WTC11 (cell line): ENCODE results near the gene ANAPC13. TPM values are rescaled to one million over a fixed set of nuclear protein-coding genes. Genes with fewer than 3 reads are reported as not detected.

Source experiments
- ATAC-seq: fragments of 200-7000 bp; cut with Tn5 transposase; 2 replicates; pipeline ENCODE4 v1.10.0; 2021; ENCODE audit warnings: mild to moderate bottlenecking, moderate library complexity
- CTCF ChIA-PET: fragments of 300-600 bp; sonication (Branson Sonifier 250); formaldehyde crosslinking; loops from one replicate; lab custom pipeline; 2021; ENCODE audit warnings: antibody characterized with exemption; lab: Charles Lee
- POLR2A ChIA-PET: fragments of 350-600 bp; sonication (Branson Sonifier 250); formaldehyde crosslinking; loops from one replicate; lab custom pipeline; 2021; ENCODE audit warnings: antibody characterized with exemption; lab: Charles Lee
- DNase-seq: peaks from one replicate; pipeline ENCODE4 v3.0.0; 2021; ENCODE audit warnings: low spot score
- H3K27ac Mint-ChIP-seq: 2 replicates; pipeline ENCODE4 v1.8.0; 2021; ENCODE audit warnings: mixed read lengths
- H3K27me3 Mint-ChIP-seq: 2 replicates; pipeline ENCODE4 v1.8.0; 2021; ENCODE audit warnings: low read depth, mild to moderate bottlenecking, moderate library complexity, mixed read lengths
- H3K36me3 Mint-ChIP-seq: 2 replicates; pipeline ENCODE4 v1.8.0; 2021; ENCODE audit warnings: mixed read lengths
- H3K4me1 Mint-ChIP-seq: 2 replicates; pipeline ENCODE4 v1.8.0; 2022; ENCODE audit warnings: mixed read lengths
- H3K4me3 Mint-ChIP-seq: 2 replicates; pipeline ENCODE4 v1.8.0; 2021; ENCODE audit warnings: mild to moderate bottlenecking, moderate library complexity, mixed read lengths
- H3K9me3 Mint-ChIP-seq: 2 replicates; pipeline ENCODE4 v1.8.0; 2021; ENCODE audit warnings: mixed read lengths
- CBFB ChIP-seq: sonication (generic); formaldehyde crosslinking; IDR thresholded peaks from 2 replicates; pipeline ENCODE4 v1.8.1; 2022; ENCODE audit warnings: mild to moderate bottlenecking, low read depth, missing genetic modification reagents
- E2F1 ChIP-seq: sonication (generic); formaldehyde crosslinking; IDR thresholded peaks from 2 replicates; pipeline ENCODE4 v1.8.0; 2022; ENCODE audit warnings: mild to moderate bottlenecking, missing genetic modification reagents
- E2F4 ChIP-seq: sonication (generic); formaldehyde crosslinking; IDR thresholded peaks from 2 replicates; pipeline ENCODE4 v1.8.1; 2022; ENCODE audit warnings: low read depth, mild to moderate bottlenecking, moderate library complexity, missing genetic modification reagents, borderline replicate concordance
- EMX1 ChIP-seq: fragments of 250-450 bp; sonication (Bioruptor Pico); IDR thresholded peaks from 2 replicates; pipeline ENCODE4 v1.8.0; 2021; ENCODE audit warnings: mild to moderate bottlenecking
- FOXJ3 ChIP-seq: sonication (generic); formaldehyde crosslinking; IDR thresholded peaks from 2 replicates; pipeline ENCODE4 v1.9.0; 2021; ENCODE audit warnings: missing genetic modification reagents, mild to moderate bottlenecking, borderline replicate concordance
- IRF1 ChIP-seq: sonication (generic); formaldehyde crosslinking; IDR thresholded peaks from 2 replicates; pipeline ENCODE4 v1.8.0; 2023; ENCODE audit warnings: missing genetic modification reagents
- JAZF1 ChIP-seq: fragments of 250-450 bp; sonication (Bioruptor Pico); IDR thresholded peaks from 2 replicates; pipeline ENCODE4 v1.9.0; 2021; ENCODE audit warnings: moderate library complexity, mild to moderate bottlenecking, inconsistent platforms
- NFYB ChIP-seq: sonication (generic); formaldehyde crosslinking; conservative IDR thresholded peaks from 2 replicates; pipeline ENCODE4 v1.8.0; 2022; ENCODE audit warnings: low read depth, missing genetic modification reagents
- SOX15 ChIP-seq: fragments of 250-450 bp; sonication (Bioruptor Pico); IDR thresholded peaks from 2 replicates; pipeline ENCODE4 v1.9.0; 2021; ENCODE audit warnings: mild to moderate bottlenecking
- TCF7 ChIP-seq: sonication (generic); formaldehyde crosslinking; IDR thresholded peaks from 2 replicates; pipeline ENCODE4 v1.8.0; 2022; ENCODE audit warnings: mild to moderate bottlenecking, low read depth, missing genetic modification reagents, moderate library complexity
- ZMAT4 ChIP-seq: fragments of 250-450 bp; sonication (Bioruptor Pico); IDR thresholded peaks from 2 replicates; pipeline ENCODE4 v1.9.0; 2021; ENCODE audit warnings: mild to moderate bottlenecking
- ZNF263 ChIP-seq: sonication (generic); formaldehyde crosslinking; IDR thresholded peaks from 2 replicates; pipeline ENCODE4 v1.8.1; 2022; ENCODE audit warnings: low read depth, mild to moderate bottlenecking, moderate library complexity, missing genetic modification reagents
- ZNF532 ChIP-seq: fragments of 250-450 bp; sonication (Bioruptor Pico); IDR thresholded peaks from 2 replicates; pipeline ENCODE4 v1.9.0; 2021; ENCODE audit warnings: mild to moderate bottlenecking, borderline replicate concordance
- total RNA-seq: library from RNA; stranded (reverse); gene quantifications from 3 replicates; pipeline ENCODE4 v1.2.3, GENCODE V29; 2021
- TF ChIP-seq, protein P1 (sequence below): sonication (generic); formaldehyde crosslinking; IDR thresholded peaks from 2 replicates; pipeline ENCODE4 v1.8.0; 2023; ENCODE audit warnings: missing genetic modification reagents, mild to moderate bottlenecking, borderline replicate concordance
- TF ChIP-seq, protein P2 (sequence below): sonication (generic); formaldehyde crosslinking; IDR thresholded peaks from 2 replicates; pipeline ENCODE4 v1.8.1; 2023; ENCODE audit warnings: mild to moderate bottlenecking, missing genetic modification reagents, borderline replicate concordance
- TF ChIP-seq, protein P3 (sequence below): fragments of 250-450 bp; sonication (Bioruptor Pico); IDR thresholded peaks from 2 replicates; pipeline ENCODE4 v2.1.2; 2022; ENCODE audit warnings: mild to moderate bottlenecking, moderate library complexity

Gene ANAPC13
- total RNA-seq, 1 experiment from 2014 or later, result 29.7 TPM

DNA sequence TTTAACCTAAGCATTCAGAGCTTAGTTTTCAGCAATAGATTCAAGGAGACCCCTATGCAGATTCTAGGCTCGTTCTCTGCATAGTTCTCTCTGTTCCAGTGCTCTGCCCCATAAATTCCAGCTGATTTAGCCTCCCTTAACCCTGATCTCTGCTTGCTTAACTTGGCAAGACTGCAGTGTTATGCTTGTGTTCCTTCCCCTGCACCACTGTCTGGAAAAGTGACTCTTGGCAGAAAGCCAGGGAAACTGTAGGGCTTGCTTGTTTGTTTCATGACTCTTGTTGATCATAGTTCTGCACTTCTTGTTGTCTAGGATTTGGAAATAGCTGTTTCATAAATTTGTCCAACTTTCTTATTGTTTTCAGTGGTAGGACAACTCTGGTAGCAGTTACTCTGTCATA is 40.1 kb downstream of the ANAPC13 start (continued):
- no peak for TF ChIP-seq E2F1 (CRISPR knock-in tag)
- no peak for TF ChIP-seq NFYB (CRISPR knock-in tag)
- TF ChIP-seq, protein P1, sequence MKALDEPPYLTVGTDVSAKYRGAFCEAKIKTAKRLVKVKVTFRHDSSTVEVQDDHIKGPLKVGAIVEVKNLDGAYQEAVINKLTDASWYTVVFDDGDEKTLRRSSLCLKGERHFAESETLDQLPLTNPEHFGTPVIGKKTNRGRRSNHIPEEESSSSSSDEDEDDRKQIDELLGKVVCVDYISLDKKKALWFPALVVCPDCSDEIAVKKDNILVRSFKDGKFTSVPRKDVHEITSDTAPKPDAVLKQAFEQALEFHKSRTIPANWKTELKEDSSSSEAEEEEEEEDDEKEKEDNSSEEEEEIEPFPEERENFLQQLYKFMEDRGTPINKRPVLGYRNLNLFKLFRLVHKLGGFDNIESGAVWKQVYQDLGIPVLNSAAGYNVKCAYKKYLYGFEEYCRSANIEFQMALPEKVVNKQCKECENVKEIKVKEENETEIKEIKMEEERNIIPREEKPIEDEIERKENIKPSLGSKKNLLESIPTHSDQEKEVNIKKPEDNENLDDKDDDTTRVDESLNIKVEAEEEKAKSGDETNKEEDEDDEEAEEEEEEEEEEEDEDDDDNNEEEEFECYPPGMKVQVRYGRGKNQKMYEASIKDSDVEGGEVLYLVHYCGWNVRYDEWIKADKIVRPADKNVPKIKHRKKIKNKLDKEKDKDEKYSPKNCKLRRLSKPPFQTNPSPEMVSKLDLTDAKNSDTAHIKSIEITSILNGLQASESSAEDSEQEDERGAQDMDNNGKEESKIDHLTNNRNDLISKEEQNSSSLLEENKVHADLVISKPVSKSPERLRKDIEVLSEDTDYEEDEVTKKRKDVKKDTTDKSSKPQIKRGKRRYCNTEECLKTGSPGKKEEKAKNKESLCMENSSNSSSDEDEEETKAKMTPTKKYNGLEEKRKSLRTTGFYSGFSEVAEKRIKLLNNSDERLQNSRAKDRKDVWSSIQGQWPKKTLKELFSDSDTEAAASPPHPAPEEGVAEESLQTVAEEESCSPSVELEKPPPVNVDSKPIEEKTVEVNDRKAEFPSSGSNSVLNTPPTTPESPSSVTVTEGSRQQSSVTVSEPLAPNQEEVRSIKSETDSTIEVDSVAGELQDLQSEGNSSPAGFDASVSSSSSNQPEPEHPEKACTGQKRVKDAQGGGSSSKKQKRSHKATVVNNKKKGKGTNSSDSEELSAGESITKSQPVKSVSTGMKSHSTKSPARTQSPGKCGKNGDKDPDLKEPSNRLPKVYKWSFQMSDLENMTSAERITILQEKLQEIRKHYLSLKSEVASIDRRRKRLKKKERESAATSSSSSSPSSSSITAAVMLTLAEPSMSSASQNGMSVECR (CRISPR knock-in tag), result no peak
- TF ChIP-seq, protein P2, sequence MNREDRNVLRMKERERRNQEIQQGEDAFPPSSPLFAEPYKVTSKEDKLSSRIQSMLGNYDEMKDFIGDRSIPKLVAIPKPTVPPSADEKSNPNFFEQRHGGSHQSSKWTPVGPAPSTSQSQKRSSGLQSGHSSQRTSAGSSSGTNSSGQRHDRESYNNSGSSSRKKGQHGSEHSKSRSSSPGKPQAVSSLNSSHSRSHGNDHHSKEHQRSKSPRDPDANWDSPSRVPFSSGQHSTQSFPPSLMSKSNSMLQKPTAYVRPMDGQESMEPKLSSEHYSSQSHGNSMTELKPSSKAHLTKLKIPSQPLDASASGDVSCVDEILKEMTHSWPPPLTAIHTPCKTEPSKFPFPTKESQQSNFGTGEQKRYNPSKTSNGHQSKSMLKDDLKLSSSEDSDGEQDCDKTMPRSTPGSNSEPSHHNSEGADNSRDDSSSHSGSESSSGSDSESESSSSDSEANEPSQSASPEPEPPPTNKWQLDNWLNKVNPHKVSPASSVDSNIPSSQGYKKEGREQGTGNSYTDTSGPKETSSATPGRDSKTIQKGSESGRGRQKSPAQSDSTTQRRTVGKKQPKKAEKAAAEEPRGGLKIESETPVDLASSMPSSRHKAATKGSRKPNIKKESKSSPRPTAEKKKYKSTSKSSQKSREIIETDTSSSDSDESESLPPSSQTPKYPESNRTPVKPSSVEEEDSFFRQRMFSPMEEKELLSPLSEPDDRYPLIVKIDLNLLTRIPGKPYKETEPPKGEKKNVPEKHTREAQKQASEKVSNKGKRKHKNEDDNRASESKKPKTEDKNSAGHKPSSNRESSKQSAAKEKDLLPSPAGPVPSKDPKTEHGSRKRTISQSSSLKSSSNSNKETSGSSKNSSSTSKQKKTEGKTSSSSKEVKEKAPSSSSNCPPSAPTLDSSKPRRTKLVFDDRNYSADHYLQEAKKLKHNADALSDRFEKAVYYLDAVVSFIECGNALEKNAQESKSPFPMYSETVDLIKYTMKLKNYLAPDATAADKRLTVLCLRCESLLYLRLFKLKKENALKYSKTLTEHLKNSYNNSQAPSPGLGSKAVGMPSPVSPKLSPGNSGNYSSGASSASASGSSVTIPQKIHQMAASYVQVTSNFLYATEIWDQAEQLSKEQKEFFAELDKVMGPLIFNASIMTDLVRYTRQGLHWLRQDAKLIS (CRISPR knock-in tag), result no peak
- TF ChIP-seq JAZF1, result no peak
- TF ChIP-seq, protein P3, sequence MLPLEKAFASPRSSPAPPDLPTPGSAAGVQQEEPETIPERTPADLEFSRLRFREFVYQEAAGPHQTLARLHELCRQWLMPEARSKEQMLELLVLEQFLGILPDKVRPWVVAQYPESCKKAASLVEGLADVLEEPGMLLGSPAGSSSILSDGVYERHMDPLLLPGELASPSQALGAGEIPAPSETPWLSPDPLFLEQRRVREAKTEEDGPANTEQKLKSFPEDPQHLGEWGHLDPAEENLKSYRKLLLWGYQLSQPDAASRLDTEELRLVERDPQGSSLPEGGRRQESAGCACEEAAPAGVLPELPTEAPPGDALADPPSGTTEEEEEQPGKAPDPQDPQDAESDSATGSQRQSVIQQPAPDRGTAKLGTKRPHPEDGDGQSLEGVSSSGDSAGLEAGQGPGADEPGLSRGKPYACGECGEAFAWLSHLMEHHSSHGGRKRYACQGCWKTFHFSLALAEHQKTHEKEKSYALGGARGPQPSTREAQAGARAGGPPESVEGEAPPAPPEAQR (CRISPR knock-in tag), result no peak
- TF ChIP-seq FOXJ3 (CRISPR knock-in tag), result no peak
- TF ChIP-seq ZNF532 (CRISPR knock-in tag), result no peak

GRCh38 chr3:134445095-134445494 is 40.7 kb downstream of the ANAPC13 start:
- Mint-ChIP-seq H3K27ac (no peak overlapping the region), H3K36me3 (peaks cover 12% of the 10 kb centered on the region), H3K4me3 (no peak overlapping the region), H3K9me3 (peaks cover 16% of the 10 kb centered on the region), H3K27me3 (peaks cover 3% of the 10 kb centered on the region; the same call in 1 of the 2 replicates), H3K4me1 (peaks cover 9% of the 10 kb centered on the region)
- ChIA-PET POLR2A (no interaction called here), CTCF (interaction anchor here (1.2 to 2.0 kb wide), 3 partner anchors 13 to 29 kb away, joined by 3 to 8 read pairs (median 3); no protein-coding TSS in a partner anchor)
- DNase-seq, result no peak
- no peak for ATAC-seq
- TF ChIP-seq E2F4 (CRISPR knock-in tag) (no peak), CBFB (CRISPR knock-in tag) (no peak), IRF1 (CRISPR knock-in tag) (no peak), EMX1 (CRISPR knock-in tag) (no peak), TCF7 (CRISPR knock-in tag) (no peak), ZNF263 (CRISPR knock-in tag) (no peak), ZMAT4 (CRISPR knock-in tag) (no peak), SOX15 (CRISPR knock-in tag) (no peak), JAZF1 (no peak)
